ENCODE results near the gene ZNF688.

GRCh38 chr16:30569746-30570635 lies 1.5 kb downstream of the ZNF688 start:
- TF ChIP-seq ZC3H10 (CRISPR knock-in tag; IDR thresholded peaks at IDR 0.05) (no peak), SNAI2 (CRISPR knock-in tag; IDR thresholded peaks at IDR 0.05) (no peak), ARNTL (CRISPR knock-in tag; IDR thresholded peaks at IDR 0.05; ENCODE audit: borderline replicate concordance, low read depth) (no peak), ZNF8 (CRISPR knock-in tag; IDR thresholded peaks at IDR 0.05) (no peak), CSDC2 (CRISPR knock-in tag; IDR thresholded peaks at IDR 0.05) (no peak), BACH2 (CRISPR knock-in tag; IDR thresholded peaks at IDR 0.05; ENCODE audit: borderline replicate concordance) (no peak), ZFP3 (CRISPR knock-in tag; IDR thresholded peaks at IDR 0.05) (no peak), CREB5 (CRISPR knock-in tag; IDR thresholded peaks at IDR 0.05; ENCODE audit: low read depth) (no peak)
- TF ChIP-seq, protein P1, sequence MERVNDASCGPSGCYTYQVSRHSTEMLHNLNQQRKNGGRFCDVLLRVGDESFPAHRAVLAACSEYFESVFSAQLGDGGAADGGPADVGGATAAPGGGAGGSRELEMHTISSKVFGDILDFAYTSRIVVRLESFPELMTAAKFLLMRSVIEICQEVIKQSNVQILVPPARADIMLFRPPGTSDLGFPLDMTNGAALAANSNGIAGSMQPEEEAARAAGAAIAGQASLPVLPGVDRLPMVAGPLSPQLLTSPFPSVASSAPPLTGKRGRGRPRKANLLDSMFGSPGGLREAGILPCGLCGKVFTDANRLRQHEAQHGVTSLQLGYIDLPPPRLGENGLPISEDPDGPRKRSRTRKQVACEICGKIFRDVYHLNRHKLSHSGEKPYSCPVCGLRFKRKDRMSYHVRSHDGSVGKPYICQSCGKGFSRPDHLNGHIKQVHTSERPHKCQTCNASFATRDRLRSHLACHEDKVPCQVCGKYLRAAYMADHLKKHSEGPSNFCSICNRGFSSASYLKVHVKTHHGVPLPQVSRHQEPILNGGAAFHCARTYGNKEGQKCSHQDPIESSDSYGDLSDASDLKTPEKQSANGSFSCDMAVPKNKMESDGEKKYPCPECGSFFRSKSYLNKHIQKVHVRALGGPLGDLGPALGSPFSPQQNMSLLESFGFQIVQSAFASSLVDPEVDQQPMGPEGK (CRISPR knock-in tag; IDR thresholded peaks at IDR 0.05; ENCODE audit: borderline replicate concordance), result no peak
- TF ChIP-seq, protein P2, sequence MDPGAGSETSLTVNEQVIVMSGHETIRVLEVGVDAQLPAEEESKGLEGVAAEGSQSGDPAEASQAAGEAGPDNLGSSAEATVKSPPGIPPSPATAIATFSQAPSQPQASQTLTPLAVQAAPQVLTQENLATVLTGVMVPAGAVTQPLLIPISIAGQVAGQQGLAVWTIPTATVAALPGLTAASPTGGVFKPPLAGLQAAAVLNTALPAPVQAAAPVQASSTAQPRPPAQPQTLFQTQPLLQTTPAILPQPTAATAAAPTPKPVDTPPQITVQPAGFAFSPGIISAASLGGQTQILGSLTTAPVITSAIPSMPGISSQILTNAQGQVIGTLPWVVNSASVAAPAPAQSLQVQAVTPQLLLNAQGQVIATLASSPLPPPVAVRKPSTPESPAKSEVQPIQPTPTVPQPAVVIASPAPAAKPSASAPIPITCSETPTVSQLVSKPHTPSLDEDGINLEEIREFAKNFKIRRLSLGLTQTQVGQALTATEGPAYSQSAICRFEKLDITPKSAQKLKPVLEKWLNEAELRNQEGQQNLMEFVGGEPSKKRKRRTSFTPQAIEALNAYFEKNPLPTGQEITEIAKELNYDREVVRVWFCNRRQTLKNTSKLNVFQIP (CRISPR knock-in tag; IDR thresholded peaks at IDR 0.05; ENCODE audit: borderline replicate concordance, low read depth), result no peak
